Fibroblast of lung (primary cell): ENCODE results near the gene SEC16A. TPM values are rescaled to one million over a fixed set of nuclear protein-coding genes. Genes with fewer than 3 reads are reported as not detected.

Experiments used
- DNase-seq, 2 donors: peaks; one replicate each; pipeline versions ENCODE4 v3.0.0 to v3.0.0-alpha.2; 2010; ENCODE audit warnings: low read depth in 2 of 2
- H2AFZ ChIP-seq: 2 replicates; pipeline ENCODE4 v1.5.1; 2012; ENCODE audit warnings: low read length, control low read depth, inconsistent platforms
- H3K27ac ChIP-seq: 2 replicates; pipeline ENCODE4 v1.5.1; 2011; ENCODE audit warnings: low read length, control low read depth; ENCODE audit not compliant: insufficient read depth
- H3K27me3 ChIP-seq: 2 replicates; pipeline ENCODE4 v1.5.1; 2011; ENCODE audit warnings: mild to moderate bottlenecking, low read length; ENCODE audit not compliant: control insufficient read depth, insufficient read depth
- H3K36me3 ChIP-seq: 2 replicates; pipeline ENCODE4 v1.5.1; 2011; ENCODE audit warnings: low read length; ENCODE audit not compliant: control insufficient read depth, insufficient read depth
- H3K4me1 ChIP-seq: 2 replicates; pipeline ENCODE4 v1.5.1; 2011; ENCODE audit warnings: low read length; ENCODE audit not compliant: control insufficient read depth, insufficient read depth; ENCODE audit errors: extremely low read depth
- H3K4me2 ChIP-seq: 2 replicates; pipeline ENCODE4 v1.5.1; 2011; ENCODE audit warnings: low read length, control low read depth; ENCODE audit not compliant: insufficient read depth; ENCODE audit errors: extremely low read depth
- H3K4me3 ChIP-seq, 4 experiments: fragments of 200-600 bp in 1 of 4; sonication (generic) in 1 of 4; replicated peaks in 1 of 4; 2 replicates each; pipeline ENCODE4 v1.5.1; 2011 to 2016; ENCODE audit warnings: low read length in 4 of 4, low read depth in 3 of 4, mild to moderate bottlenecking in 3 of 4, control low read depth in 2 of 4, inconsistent platforms in 1 of 4, mixed read lengths in 1 of 4; ENCODE audit not compliant: insufficient read depth in 1 of 4; ENCODE audit errors: control extremely low read depth in 1 of 4
- H3K79me2 ChIP-seq: 2 replicates; pipeline ENCODE4 v1.5.1; 2012; ENCODE audit warnings: mild to moderate bottlenecking, low read length, inconsistent platforms; ENCODE audit not compliant: control insufficient read depth, insufficient read depth
- H3K9ac ChIP-seq: 2 replicates; pipeline ENCODE4 v1.5.1; 2011; ENCODE audit warnings: mild to moderate bottlenecking, low read length, control low read depth; ENCODE audit not compliant: insufficient read depth
- H3K9me3 ChIP-seq: 2 replicates; pipeline ENCODE4 v1.5.1; 2012; ENCODE audit warnings: low read depth, low read length; ENCODE audit not compliant: control insufficient read depth, insufficient read depth
- H4K20me1 ChIP-seq: 2 replicates; pipeline ENCODE4 v1.5.1; 2011; ENCODE audit warnings: low read length; ENCODE audit not compliant: control insufficient read depth, insufficient read depth; ENCODE audit errors: extremely low read depth
- EZH2 ChIP-seq: IDR thresholded peaks from 2 replicates; pipeline ENCODE4 v1.5.1; 2012; ENCODE audit warnings: low read length, control low read depth, mild to moderate bottlenecking; ENCODE audit errors: missing control alignments
- polyA plus RNA-seq, 2 donors: library from polyadenylated mRNA; depleted of rRNA in 1 of 2; stranded (reverse) in 1 of 2; unstranded in 1 of 2; fragments of >200 nt; gene quantifications; 2 replicates each; pipeline ENCODE4 v1.2.1, GENCODE V29; 2011 to 2012; ENCODE audit warnings: missing spikeins in 1 of 2
- total RNA-seq: library from RNA; depleted of rRNA; stranded (reverse); fragments of >200 nt; gene quantifications from 2 replicates; pipeline ENCODE4 v1.2.1, GENCODE V29; 2014
- TF ChIP-seq, protein P1 (sequence below), 2 donors: IDR thresholded peaks in 1 of 2; conservative IDR thresholded peaks in 1 of 2; 1 replicate in 1 of 2; 2 replicates in 1 of 2; pipeline ENCODE4 v1.5.1; 2011 to 2012; ENCODE audit warnings: low read length in 2 of 2, control low read depth in 1 of 2, inconsistent platforms in 1 of 2, low read depth in 1 of 2, mild to moderate bottlenecking in 1 of 2

Gene SEC16A
- total and polyA plus RNA-seq, 2 donors (not counting 1 experiment from before 2014, with no cell fraction given): 17.8 to 23.9 TPM

DNA sequence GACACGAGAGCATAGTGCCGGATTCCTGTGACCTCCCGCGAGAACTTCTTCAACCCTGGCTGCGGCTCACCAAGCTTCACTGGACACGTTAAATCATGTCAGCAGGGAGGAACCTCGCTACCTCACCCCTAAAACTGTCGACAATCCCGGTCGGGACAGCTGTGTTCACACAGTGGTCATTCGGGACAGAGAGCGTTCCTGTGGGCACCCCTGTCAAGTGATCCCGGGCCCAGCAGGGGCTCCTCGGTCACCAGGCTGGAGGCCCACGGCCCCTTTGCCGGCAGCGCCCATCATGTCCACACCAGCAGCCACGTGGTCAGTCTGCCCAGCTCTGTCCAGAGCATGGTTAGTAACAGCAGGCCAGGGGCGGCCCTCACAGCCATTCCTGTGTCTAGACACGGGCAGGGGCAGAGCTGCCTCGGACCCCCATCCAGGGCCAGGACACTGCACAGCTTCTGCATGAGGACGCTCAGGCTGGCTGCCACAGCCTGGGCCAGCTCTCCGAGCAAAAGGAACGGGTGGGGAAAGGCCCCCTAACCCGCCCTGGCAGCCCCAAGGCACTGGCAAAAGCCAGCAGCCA lies 46.7 kb downstream of the SEC16A start:
- Histone ChIP-seq H3K9ac (peak overlapping the region; percentile 7), H3K4me1 (peaks cover 13% of the 10 kb centered on the region), H4K20me1 (no peaks in the 10 kb centered on the region), H3K4me2 (no peak overlapping the region), H3K9me3 (no peaks in the 10 kb centered on the region), H3K36me3 (peaks cover 18% of the 10 kb centered on the region), H3K4me3 (no peak overlapping the region), H3K27me3 (no peaks in the 10 kb centered on the region), H3K79me2 (peaks cover 42% of the 10 kb centered on the region), H3K27ac (no peak overlapping the region), H2AFZ (no peak overlapping the region)
- no peak for DNase-seq
- no peak for TF ChIP-seq EZH2
- TF ChIP-seq, protein P1, sequence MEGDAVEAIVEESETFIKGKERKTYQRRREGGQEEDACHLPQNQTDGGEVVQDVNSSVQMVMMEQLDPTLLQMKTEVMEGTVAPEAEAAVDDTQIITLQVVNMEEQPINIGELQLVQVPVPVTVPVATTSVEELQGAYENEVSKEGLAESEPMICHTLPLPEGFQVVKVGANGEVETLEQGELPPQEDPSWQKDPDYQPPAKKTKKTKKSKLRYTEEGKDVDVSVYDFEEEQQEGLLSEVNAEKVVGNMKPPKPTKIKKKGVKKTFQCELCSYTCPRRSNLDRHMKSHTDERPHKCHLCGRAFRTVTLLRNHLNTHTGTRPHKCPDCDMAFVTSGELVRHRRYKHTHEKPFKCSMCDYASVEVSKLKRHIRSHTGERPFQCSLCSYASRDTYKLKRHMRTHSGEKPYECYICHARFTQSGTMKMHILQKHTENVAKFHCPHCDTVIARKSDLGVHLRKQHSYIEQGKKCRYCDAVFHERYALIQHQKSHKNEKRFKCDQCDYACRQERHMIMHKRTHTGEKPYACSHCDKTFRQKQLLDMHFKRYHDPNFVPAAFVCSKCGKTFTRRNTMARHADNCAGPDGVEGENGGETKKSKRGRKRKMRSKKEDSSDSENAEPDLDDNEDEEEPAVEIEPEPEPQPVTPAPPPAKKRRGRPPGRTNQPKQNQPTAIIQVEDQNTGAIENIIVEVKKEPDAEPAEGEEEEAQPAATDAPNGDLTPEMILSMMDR (conservative IDR thresholded peaks at IDR 0.05 in 1 of 2, IDR thresholded peaks at IDR 0.05 in 1 of 2; ENCODE audit: low read depth in 1 of 2, low read length in 2 of 2): no peak

DNA sequence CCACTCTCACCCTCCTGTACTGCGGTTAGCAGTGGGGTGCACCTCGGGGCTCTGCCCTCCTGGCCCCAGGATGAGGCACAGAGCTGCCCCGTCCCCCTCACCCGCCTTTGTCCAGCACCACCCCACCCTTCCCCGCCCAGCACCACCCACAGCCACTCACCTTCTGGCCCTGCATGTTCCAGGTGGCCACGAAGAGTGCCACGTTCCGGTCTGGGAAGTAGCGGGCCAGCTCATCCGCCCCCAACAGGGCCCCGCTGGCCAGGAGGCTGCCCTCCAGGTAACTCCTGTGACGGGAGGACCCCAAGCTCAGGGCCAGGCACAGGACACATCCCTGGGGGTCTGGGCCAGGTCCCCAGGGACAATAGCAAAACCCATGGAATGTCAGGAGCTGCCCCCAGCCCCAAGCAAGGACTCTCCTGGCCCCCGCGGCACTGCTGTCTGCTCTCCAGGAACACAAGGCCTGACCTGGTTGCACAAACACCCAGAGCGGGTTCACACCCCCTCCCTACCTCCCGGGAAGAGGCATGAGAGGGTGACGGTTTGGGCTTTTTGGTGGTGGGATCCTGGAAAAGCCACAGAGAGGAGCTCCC lies 48.2 kb downstream of the SEC16A start:
- peaks cover 42% of the 10 kb centered on the region for H3K79me2 ChIP-seq
- H3K9me3 ChIP-seq: no peaks in the 10 kb centered on the region
- peaks cover 8% of the 10 kb centered on the region for H3K4me1 ChIP-seq
- no peak overlapping the region for H3K4me2 ChIP-seq
- no peak overlapping the region for H3K27ac ChIP-seq
- no peak for DNase-seq
- H3K4me3 ChIP-seq: no peak overlapping the region
- no peak overlapping the region for H3K9ac ChIP-seq
- H3K36me3 ChIP-seq: peaks cover 19% of the 10 kb centered on the region
- no peak overlapping the region for H2AFZ ChIP-seq
- H3K27me3 ChIP-seq: no peaks in the 10 kb centered on the region
- TF ChIP-seq, protein P1 (conservative IDR thresholded peaks at IDR 0.05 in 1 of 2, IDR thresholded peaks at IDR 0.05 in 1 of 2; ENCODE audit: low read depth in 1 of 2, low read length in 2 of 2): no peak
- TF ChIP-seq EZH2: no peak
- H4K20me1 ChIP-seq: no peaks in the 10 kb centered on the region

DNA sequence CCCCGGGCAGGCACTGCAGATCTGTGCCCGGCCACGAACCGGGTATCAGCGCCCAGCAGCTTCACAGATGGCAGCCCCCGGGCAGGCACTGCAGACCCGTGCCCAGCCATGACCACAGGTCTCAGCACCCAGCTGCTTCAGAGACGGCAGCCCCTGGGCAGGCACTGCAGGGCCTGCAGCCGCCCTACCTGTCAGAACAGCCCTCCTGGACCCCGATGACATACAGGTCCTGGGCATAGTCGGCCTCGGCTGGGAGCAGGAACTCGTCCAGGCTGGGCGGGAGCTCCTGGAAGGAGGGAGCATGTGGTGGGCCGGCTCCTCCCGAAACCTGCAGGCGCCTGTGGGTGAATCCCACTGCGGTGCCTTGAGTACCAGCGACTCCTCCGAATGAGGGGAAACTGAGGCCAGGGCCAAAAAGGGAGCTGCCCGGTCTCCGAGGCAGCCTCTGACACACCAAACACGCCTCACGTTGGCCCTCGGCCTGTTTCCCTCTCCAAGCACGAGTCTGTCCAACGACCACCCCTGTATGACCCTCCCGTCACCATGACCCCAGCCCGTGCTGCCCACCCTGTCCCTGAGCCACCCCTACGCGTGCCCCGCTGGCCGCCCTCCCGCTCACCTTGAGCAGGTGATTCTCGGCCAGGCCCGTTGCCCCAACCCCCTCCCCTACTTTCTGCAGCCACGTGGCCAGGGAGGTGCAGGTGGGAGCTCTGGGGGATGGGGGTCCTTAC lies 48.8 kb downstream of the SEC16A start:
- Histone ChIP-seq H3K9me3 (no peaks in the 10 kb centered on the region), H3K4me1 (peaks cover 8% of the 10 kb centered on the region), H3K4me2 (no peak overlapping the region), H3K36me3 (peaks cover 25% of the 10 kb centered on the region), H3K27ac (no peak overlapping the region), H3K4me3 (no peak overlapping the region), H3K79me2 (peaks cover 41% of the 10 kb centered on the region), H2AFZ (no peak overlapping the region), H3K27me3 (no peaks in the 10 kb centered on the region), H4K20me1 (no peaks in the 10 kb centered on the region), H3K9ac (no peak overlapping the region)
- no peak for DNase-seq
- TF ChIP-seq, protein P1 (conservative IDR thresholded peaks at IDR 0.05 in 1 of 2, IDR thresholded peaks at IDR 0.05 in 1 of 2; ENCODE audit: low read depth in 1 of 2, low read length in 2 of 2): no peak
- no peak for TF ChIP-seq EZH2
